GM19023 (cell line): Measurements from ENCODE around the gene PNPLA7.
A peak's percentile ranks its signal among the peaks of the same experiment; 100 is the strongest.
"Not testable (repeated sequence)": the region's sequence is repeated elsewhere in the genome, so short reads cannot be mapped to it uniquely, and the experiment has no call there.

Source experiments
- ATAC-seq: cut with Tn5 transposase; IDR thresholded peaks from one replicate; pipeline ENCODE4 v1.9.1; 2021; ENCODE audit warnings: mild to moderate bottlenecking, moderate library complexity; ENCODE audit not compliant: unreplicated experiment

PNPLA7 gene

GRCh38 chr9:137423514-137424291 is 126.5 kb downstream of the PNPLA7 start:
- ATAC-seq = peak; percentile 19

DNA sequence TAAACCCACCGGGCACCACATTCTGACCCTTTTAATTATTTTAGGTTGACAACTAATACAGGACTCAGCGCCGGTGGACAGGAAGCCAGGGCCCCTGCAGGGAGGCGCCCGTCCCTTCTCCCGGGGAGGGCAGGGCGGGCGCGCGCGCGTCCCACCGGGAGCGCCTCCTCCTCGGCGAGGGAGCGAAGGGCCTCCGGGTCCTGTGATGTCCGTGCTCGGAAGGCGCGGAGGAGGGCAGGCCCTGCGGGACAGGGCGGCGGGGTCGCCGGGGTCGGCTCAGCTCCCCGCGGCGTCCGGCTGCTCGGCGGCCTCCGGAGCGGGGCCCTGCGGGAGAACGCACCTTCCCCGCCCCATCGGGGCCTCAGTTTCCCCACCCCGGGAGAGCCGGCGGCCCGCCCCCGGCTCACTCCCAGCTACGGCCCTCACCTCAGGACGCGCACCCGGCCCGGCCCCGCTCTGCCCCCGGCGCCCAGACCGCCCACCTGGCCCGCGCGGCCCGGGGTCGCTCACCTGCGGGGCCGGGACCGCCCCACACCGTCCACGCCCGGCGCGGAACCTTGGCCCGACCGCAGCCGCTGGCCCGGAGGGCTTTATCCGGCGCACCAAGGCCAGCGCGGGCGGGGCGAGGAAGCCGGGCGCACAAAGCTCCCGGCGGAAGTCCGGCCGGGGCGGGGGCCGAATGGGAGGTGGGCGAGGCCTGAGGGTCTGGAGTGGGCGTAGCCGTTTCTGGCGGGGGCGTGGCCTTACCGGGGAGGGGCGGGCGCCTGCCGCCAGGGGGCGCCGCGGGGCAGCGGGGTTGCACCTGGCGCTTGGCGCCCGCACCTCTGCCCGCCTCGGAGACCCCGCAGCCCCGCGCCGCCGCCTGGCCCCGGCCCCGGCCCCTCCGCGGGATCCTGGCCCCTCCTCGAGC is 127.3 kb downstream of the PNPLA7 start, which contains the start of the genes EXD3 and NOXA1:
TSS of gene EXD3 (minus strand) at position 559 of the 910 bp plus-strand sequence. CDS start 27,805 bp downstream, outside the sequence.
TSS of gene NOXA1 (plus strand) at position 790 of the 910 bp plus-strand sequence. CDS start 137 bp downstream, outside the sequence.
- peak; percentile 74 for ATAC-seq

DNA sequence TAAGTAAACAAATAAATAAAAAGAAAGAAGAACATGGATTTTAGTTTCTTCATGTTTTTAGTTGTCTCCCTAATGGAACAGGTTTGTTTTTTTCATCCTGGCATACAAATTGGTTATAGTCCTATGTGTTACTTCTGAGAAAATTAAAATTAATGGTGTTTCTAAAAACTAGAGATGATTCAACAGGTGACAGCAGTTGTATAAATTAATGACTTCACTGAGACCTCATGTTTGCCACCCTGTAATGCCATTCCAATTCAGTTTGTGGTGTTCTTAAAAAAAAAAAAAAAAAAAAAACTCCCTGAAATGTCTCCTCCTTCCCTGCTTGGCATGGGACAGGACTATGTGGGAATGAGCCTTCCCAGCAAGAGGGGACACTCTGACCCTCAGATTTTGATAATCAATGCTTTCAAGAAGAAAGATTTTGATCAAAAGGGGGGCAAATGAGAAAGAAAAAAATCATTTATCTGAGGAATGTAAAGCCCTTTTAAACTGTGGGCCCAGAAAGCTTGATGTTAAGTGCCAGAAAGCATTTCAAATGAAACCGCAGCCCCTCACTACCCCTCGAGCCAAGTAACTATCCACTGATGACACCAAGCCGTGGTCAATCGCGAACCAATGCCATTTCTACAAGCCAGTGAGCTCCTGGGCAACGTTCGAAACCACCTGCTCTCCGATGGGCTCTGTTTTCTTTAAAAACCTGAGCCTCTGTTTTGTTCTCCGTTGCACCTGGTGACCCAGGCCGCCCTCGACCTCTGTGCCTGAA is 128.2 kb downstream of the PNPLA7 start:
- ATAC-seq = no peak

DNA sequence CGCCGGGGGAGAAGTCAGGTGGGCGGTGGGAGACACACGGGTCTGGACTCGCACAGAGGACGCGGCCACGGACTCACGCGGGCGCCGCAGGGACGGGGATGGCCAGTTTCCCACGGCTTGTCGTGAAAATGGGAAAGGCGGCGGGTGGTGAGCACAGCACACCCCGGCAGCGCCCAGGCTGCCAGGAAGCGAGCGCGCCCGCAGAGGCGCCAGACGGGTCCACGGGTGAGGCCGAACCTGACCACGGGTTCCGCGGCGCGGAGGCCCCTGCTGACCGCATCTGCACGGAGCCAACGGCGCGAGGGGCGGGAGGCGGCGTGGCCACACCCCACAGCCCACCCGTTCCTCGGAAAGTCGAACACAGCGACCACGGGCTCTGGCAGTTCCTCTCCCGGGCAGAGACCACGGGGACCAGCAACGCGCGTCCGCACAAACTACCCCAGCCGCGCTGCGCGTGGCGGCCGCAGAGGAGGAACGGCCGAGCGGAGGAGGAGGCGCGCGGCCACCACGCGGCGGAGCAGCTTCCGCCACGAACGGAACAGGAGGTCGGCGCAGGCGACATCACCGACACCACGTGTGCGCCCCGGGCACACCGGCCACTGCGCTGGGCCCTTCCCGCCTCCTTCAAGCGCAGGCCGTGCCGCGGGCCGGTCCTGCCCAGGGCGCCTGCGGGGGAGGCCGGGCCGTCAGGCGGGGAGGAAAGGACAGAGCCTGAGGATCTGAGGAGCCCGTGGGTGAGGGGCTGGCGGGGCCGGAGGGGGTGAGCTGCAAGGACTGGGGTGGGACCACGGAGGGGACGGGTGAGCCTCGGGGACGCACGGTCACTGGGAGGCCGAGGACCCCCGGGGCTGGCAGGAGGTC is 132.8 kb downstream of the PNPLA7 start:
- no peak for ATAC-seq

DNA sequence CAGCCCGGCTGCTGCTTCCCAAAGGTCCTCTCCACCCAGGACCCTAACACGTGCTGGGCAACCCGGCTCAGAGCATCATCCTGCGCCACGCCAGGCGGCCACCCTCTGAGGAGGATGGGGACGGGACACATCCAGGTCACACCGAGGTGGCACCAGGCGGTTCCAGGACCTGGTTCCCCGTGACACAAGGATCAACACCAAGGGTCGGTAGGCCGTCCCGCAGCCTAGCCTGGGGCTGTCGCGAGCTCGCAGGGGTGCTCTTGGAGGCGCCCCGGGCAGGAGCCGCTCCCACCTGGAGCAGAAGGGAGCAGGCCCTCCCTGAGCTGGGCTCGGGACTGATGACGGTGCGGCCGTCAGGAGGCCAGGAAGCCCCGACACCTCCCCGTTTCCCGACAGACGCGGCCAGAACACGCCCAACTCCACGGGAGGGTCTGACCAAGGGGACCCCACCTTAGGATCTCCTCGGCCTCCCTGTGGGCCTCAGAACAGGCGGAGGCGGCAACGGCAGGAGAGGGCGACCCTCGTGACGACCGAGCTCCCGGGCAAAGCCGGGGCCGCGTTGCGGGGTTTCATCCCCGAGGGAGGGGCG is 133.5 kb downstream of the PNPLA7 start:
- no peak for ATAC-seq

DNA sequence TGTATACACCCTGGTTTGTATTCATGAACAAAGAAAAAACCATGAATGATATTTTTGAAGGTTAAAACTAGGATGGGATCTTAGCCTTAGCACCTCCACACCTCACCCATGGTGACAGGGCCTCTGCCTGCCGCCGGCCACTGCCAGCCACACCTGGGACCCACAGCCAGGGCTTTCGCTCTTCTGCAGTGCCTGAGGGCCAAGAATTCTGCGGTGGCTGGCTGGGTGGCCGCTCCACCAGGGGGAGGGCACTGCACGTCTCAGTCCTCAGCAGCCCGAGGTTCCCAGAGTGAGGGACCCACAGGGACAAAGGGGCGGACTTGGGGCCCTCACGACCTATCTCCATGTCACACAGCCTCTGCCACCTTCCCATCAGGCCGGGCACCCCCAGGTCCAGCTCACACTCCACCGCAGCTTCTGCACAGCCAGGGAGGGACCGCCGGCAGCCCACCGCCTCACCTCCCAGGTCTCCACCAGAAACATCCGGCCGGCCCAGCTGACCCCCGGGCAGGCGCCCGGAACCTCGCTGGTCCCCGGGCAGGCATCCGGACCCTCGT is 134.1 kb downstream of the PNPLA7 start:
- no peak for ATAC-seq

- ATAC-seq = no peak
Observed at GRCh38 chr9:137415451-137415850, 134.8 kb downstream of the PNPLA7 start.

GRCh38 chr9:137412431-137412830 is 137.8 kb downstream of the PNPLA7 start:
- ATAC-seq = no peak

DNA sequence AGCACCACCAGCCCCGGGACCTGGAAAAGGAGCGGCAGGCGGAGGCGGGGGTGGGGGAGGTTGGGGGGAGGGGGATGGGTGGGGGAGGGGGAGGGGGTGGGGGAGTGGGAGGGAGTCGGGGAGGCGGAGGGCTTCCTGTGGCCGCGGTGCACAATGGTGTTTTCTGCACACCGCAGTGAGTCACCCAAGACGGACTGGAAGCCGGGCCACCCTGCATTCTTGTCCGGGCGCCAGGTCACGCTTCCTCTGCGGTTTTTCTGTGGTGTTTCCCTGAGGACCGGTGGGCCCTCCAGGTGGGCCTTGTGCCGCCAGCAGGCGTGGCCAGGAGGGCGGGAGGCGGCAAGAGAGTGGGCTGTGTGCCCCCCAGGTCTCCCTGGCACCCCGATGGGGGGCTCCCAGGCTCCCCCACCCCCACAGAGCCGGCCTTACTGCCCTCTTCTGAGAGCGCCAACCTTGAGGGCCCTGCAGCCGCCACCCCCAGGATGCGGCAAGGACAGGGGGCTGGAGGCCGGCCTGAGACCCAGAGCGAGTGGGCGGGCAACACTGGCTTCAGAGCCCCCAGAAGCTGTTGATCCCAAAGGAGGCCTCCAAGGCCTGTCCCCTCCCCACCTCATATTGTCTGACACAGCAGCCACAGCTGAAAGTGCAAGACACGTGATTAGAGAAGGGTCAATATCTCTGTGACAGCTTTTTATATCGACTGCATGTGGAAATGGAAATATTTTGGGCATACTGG is 138.4 kb downstream of the PNPLA7 start:
- no peak for ATAC-seq

DNA sequence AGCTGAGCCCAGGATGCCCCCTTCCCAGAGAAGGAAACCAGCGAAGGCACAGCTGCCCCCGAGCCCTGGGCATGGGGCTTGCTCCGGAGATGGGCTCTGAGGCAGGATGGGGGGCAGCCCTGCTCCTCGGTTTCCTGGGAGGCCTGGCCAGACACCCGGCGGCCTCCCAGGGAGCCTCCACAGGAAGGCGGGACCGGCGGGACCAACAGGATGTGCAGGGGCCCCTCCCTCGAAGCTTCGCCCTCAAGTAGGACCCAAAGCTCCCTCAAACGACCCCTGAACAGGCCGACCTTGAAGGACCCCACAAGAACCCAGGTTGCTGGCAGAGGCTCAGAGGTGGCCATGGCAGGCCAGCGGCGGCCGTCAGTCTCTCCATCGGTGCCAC is 138.9 kb downstream of the PNPLA7 start:
- ATAC-seq = no peak

DNA sequence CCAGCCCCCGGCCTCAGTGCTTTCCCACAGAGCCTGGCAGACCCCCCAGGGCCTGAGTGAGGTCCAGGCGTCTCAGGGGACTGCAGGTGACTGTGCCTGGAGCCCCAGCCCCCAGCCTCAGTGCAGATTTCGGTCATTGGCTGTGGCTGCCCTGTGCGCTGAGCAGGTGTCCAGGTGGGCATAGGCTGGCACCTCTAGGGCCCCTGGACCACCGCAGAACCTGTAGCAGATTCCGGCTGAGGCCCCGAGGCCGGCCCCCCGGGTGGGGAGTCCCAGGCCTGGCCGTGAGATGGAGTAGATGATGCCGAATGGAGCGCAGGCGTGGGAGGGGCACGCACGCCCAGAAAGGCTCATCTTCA is 139.3 kb downstream of the PNPLA7 start:
- ATAC-seq = no peak

GRCh38 chr9:137410236-137410890 is 139.8 kb downstream of the PNPLA7 start:
- not testable (repeated sequence) for ATAC-seq
